Body of pancreas (tissue), 4 donors: ENCODE results near the gene FBXL20.

Experiments
- CTCF ChIP-seq, 7 experiments: fragments of 450-650 bp in 4 of 7; fragments of 200-600 bp in 3 of 7; sonication (generic) in 3 of 7; IDR thresholded peaks; one replicate each; pipeline ENCODE4 v1.5.1; 2016 to 2019; ENCODE audit warnings: antibody characterized with exemption in 7 of 7
- POLR2A ChIP-seq, 3 donors: fragments of 450-650 bp; IDR thresholded peaks; one replicate each; pipeline ENCODE4 v1.6.1; 2016; ENCODE audit warnings: antibody characterized with exemption in 3 of 3, mild to moderate bottlenecking in 2 of 3

- TF ChIP-seq CTCF (IDR thresholded peaks at IDR 0.05) (no peak), POLR2A (IDR thresholded peaks at IDR 0.05) (no peak)
These were observed 69.3 kb downstream of the FBXL20 start for GRCh38 chr17:39332092-39332491.
